ENCODE results near the gene AEBP2. TPM values are rescaled to one million over a fixed set of nuclear protein-coding genes. Genes with fewer than 3 reads are reported as not detected.

AEBP2 gene
- total and polyA plus RNA-seq, 2 of the 13 experiments (the other 11 are each of a cell fraction or from before 2014, with no cell fraction given), result 9.2 to 17.9 TPM

- DNase-seq (ENCODE audit: low spot score) (no peak), ATAC-seq (no peak)
- peaks cover 22% of the 10 kb centered on the region for H3K4me1 ChIP-seq (ENCODE audit: insufficient read depth, low read length)
Observed at GRCh38 chr12:19430988-19431387, 8.3 kb upstream of the AEBP2 start.

GRCh38 chr12:19431407-19432308 lies 7.6 kb upstream of the AEBP2 start:
- POLR2A ChIA-PET, result no interaction called here
- DNase-seq (ENCODE audit: low spot score) (no peak), FAIRE-seq (peak; percentile 4), ATAC-seq (no peak)
- Histone ChIP-seq H3K4me3 (replicated peaks in 1 of 3; ENCODE audit: insufficient read depth in 1 of 3, low read depth in 2 of 3, low read length in 3 of 3) (no peak overlapping the region), H3K4me1 (ENCODE audit: insufficient read depth, low read length) (peaks cover 22% of the 10 kb centered on the region), H3K27me3 (ENCODE audit: control insufficient read depth in 1 of 2, insufficient read depth in 2 of 2, low read length in 2 of 2) (no peaks in the 10 kb centered on the region), H3K79me2 (ENCODE audit: insufficient read depth, low read length) (no peaks in the 10 kb centered on the region), H2AFZ (ENCODE audit: low read length) (peak overlapping the region; percentile 23), H3K9me3 (ENCODE audit: low read length) (no peaks in the 10 kb centered on the region), H4K20me1 (ENCODE audit: insufficient read depth, low read length) (no peaks in the 10 kb centered on the region), H3K4me2 (ENCODE audit: low read depth, low read length) (no peak overlapping the region), H3K9ac (ENCODE audit: insufficient read depth, low read depth, low read length) (no peak overlapping the region), H3K27ac (ENCODE audit: extremely low read length, insufficient read depth, low read length) (no peak overlapping the region), H3K36me3 (replicated peaks in 1 of 2; ENCODE audit: control insufficient read depth in 1 of 2, insufficient read depth in 2 of 2, low read length in 2 of 2) (no peaks in the 10 kb centered on the region)
- intact Hi-C loops (cut with micrococcal nuclease; ENCODE audit: unreplicated experiment) (no loop called here), in situ Hi-C loops (cut with HindIII; ENCODE audit: extremely low pct_ligation_motif_present, low pct_unique_long_range_greater_than_20kb) (no loop called here)
- no TSS peak for BruUV-seq (replicated peaks)
- TF ChIP-seq POGZ (CRISPR knock-in tag; IDR thresholded peaks at IDR 0.05), result no peak
- peak; percentile 98 for TF ChIP-seq TP53 (CRISPR knock-in tag; conservative IDR thresholded peaks at IDR 0.05)
- CTCF ChIA-PET (ENCODE audit: low intra/inter-chr PET ratio, low total read pairs), result no interaction called here
- 98% methylated on average over 5 of the region's 5 CpGs for WGBS (ENCODE audit: low lambda C conversion rate)

More at GRCh38 chr12:19430988-19431387, 8.3 kb upstream of the AEBP2 start:
- Histone ChIP-seq H3K36me3 (replicated peaks in 1 of 2; ENCODE audit: control insufficient read depth in 1 of 2, insufficient read depth in 2 of 2, low read length in 2 of 2) (no peaks in the 10 kb centered on the region), H3K79me2 (ENCODE audit: insufficient read depth, low read length) (no peaks in the 10 kb centered on the region), H3K4me2 (ENCODE audit: low read depth, low read length) (no peak overlapping the region), H3K27ac (ENCODE audit: extremely low read length, insufficient read depth, low read length) (no peak overlapping the region), H3K4me3 (replicated peaks in 1 of 3; ENCODE audit: insufficient read depth in 1 of 3, low read depth in 2 of 3, low read length in 3 of 3) (no peak overlapping the region), H3K27me3 (ENCODE audit: control insufficient read depth in 1 of 2, insufficient read depth in 2 of 2, low read length in 2 of 2) (no peaks in the 10 kb centered on the region), H3K9ac (ENCODE audit: insufficient read depth, low read depth, low read length) (no peak overlapping the region), H3K9me3 (ENCODE audit: low read length) (no peaks in the 10 kb centered on the region), H4K20me1 (ENCODE audit: insufficient read depth, low read length) (no peaks in the 10 kb centered on the region), H2AFZ (ENCODE audit: low read length) (no peak overlapping the region)
- BruUV-seq (replicated peaks), result no TSS peak
- ChIA-PET CTCF (ENCODE audit: low intra/inter-chr PET ratio, low total read pairs) (no interaction called here), POLR2A (no interaction called here)
- in situ Hi-C loops (cut with HindIII; ENCODE audit: extremely low pct_ligation_motif_present, low pct_unique_long_range_greater_than_20kb), result no loop called here
- no peak for TF ChIP-seq TSC22D2 (CRISPR knock-in tag; IDR thresholded peaks at IDR 0.05; ENCODE audit: borderline replicate concordance)
- TF ChIP-seq ZNF510 (CRISPR knock-in tag; IDR thresholded peaks at IDR 0.05; ENCODE audit: low read depth), result no peak
- no peak for TF ChIP-seq RARG (CRISPR knock-in tag; IDR thresholded peaks at IDR 0.05; ENCODE audit: low read depth)
- no peak for TF ChIP-seq ZEB1 (IDR thresholded peaks at IDR 0.05; ENCODE audit: insufficient replicate concordance, low read depth)
- no peak for TF ChIP-seq ZNF256 (CRISPR knock-in tag; conservative IDR thresholded peaks at IDR 0.05)
- no peak for TF ChIP-seq MEIS1 (CRISPR knock-in tag; IDR thresholded peaks at IDR 0.05; ENCODE audit: borderline replicate concordance)
- FAIRE-seq, result no peak
- intact Hi-C loops (cut with micrococcal nuclease; ENCODE audit: unreplicated experiment), result no loop called here
